ENCODE data around the gene VWA3B.
"Not testable (repeated sequence)": the region's sequence is repeated elsewhere in the genome, so short reads cannot be mapped to it uniquely, and the experiment has no call there.

VWA3B gene

GRCh38 chr2:98087447-98088020 lies 567 bp downstream of the VWA3B start:
- no peak for FAIRE-seq

- no peak for FAIRE-seq
Observed at GRCh38 chr2:98088261-98088660, 1.3 kb downstream of the VWA3B start.

- FAIRE-seq: no peak
Observed at GRCh38 chr2:98089941-98090340, 3.0 kb downstream of the VWA3B start.

GRCh38 chr2:98090951-98091350 lies 4.0 kb downstream of the VWA3B start:
- no peak for FAIRE-seq

GRCh38 chr2:98091738-98092137 lies 4.8 kb downstream of the VWA3B start:
- FAIRE-seq: no peak

- no peak for FAIRE-seq
Observed at GRCh38 chr2:98093146-98093545, 6.2 kb downstream of the VWA3B start.

- no peak for FAIRE-seq
Observed at GRCh38 chr2:98093611-98094010, 6.6 kb downstream of the VWA3B start.

- FAIRE-seq: no peak
Observed at GRCh38 chr2:98099939-98100743, 13.2 kb downstream of the VWA3B start.

- FAIRE-seq: not testable (repeated sequence)
Observed at GRCh38 chr2:98102315-98102714, 15.3 kb downstream of the VWA3B start.

GRCh38 chr2:98102878-98103277 lies 15.9 kb downstream of the VWA3B start:
- no peak for FAIRE-seq

GRCh38 chr2:98108110-98108509 lies 21.1 kb downstream of the VWA3B start:
- FAIRE-seq: no peak

GRCh38 chr2:98110741-98111140 lies 23.8 kb downstream of the VWA3B start:
- no peak for FAIRE-seq

- FAIRE-seq: no peak
Observed at GRCh38 chr2:98114643-98115330, 27.8 kb downstream of the VWA3B start.

- no peak for FAIRE-seq
Observed at GRCh38 chr2:98118161-98118560, 31.2 kb downstream of the VWA3B start.

- no peak for FAIRE-seq
Observed at GRCh38 chr2:98118852-98119251, 31.9 kb downstream of the VWA3B start.

GRCh38 chr2:98121149-98121548 lies 34.2 kb downstream of the VWA3B start:
- no peak for FAIRE-seq

GRCh38 chr2:98122524-98122923 lies 35.6 kb downstream of the VWA3B start:
- FAIRE-seq: no peak

- no peak for FAIRE-seq
Observed at GRCh38 chr2:98123286-98123685, 36.3 kb downstream of the VWA3B start.

- no peak for FAIRE-seq
Observed at GRCh38 chr2:98126061-98126460, 39.1 kb downstream of the VWA3B start.

- FAIRE-seq: no peak
Observed at GRCh38 chr2:98127229-98127989, 40.4 kb downstream of the VWA3B start.

GRCh38 chr2:98128556-98129109 lies 41.7 kb downstream of the VWA3B start:
- FAIRE-seq: no peak

- FAIRE-seq: not testable (repeated sequence)
Observed at GRCh38 chr2:98130073-98130472, 43.1 kb downstream of the VWA3B start.
